Hypothalamus (tissue), 51 donors: Measurements from ENCODE around the gene PRIM1.
"Not testable (repeated sequence)": the region's sequence is repeated elsewhere in the genome, so short reads cannot be mapped to it uniquely, and the experiment has no call there.

Source experiments
- DNase-seq, 51 donors: peaks; one replicate each; lab custom pipeline; 2025; lab: John Stamatoyannopoulos, UW

PRIM1 gene

DNA sequence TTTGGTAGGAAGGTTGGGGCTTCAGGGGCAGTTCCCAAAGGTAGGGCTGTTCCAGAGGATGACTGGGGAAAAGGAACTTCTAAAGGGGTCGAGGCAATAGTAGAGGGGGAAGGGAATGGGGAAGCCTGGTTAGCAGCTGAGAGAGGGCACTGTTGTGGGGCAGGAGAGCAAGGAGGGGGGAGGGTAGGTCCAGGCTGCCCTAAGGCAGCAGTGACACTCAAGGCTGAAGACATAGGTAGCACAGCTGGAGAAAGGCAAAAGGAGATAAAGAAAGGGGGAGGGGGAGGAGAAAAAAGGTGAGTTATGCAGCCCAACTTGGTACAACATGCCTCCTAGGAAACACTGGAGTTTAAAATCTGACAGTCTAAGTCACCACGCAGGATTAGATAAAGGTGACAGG is 30.9 kb downstream of the PRIM1 start:
- no peak for DNase-seq

GRCh38 chr12:56720731-56721151 is 31.4 kb downstream of the PRIM1 start:
- no peak for DNase-seq

GRCh38 chr12:56719056-56719455 is 33.1 kb downstream of the PRIM1 start:
- DNase-seq, result no peak

GRCh38 chr12:56718636-56719035 is 33.5 kb downstream of the PRIM1 start:
- no peak for DNase-seq

DNA sequence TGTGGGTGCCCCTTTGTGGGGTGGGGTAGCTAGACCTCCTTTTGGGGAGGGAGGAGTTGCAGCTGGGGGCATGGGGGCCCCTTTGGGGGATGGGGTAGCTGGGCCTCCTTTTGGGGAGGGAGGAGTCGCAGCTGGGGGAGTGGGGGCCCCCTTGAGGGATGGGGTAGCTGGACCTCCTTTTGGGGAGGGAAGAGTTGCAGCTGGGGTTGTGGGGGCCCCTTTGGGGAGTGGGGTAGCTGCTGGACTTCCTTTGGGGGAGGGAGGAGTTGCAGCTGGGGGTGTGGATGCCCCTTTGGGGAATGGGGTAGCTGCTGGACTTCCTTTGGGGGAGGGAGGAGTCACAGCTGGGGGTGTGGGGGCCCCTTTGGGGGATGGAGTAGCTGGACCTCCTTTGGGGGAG is 34.0 kb downstream of the PRIM1 start:
- no peak for DNase-seq

GRCh38 chr12:56716933-56717880 is 34.9 kb downstream of the PRIM1 start:
- DNase-seq, result no peak

GRCh38 chr12:56716458-56716857 is 35.7 kb downstream of the PRIM1 start:
- no peak for DNase-seq

DNA sequence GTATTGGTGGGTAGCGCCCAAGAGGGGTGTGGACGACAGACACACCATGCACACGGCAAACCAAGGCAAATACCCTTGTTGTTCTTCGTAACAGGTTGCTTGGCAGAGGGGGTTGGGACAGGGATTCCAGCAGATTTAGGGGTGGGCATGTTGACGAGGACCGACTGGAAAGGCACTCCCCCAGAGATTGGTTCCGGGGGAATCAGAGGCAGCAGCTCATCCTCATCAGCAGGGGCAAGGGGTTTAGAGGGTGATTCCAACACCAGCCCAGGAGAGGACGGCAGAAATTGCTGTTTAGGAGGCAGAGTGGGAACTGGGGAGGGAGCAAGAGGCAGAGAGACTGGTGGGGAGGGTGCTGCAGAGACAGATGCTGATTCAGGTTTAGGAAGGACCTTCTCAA is 36.3 kb downstream of the PRIM1 start:
- no peak for DNase-seq

DNA sequence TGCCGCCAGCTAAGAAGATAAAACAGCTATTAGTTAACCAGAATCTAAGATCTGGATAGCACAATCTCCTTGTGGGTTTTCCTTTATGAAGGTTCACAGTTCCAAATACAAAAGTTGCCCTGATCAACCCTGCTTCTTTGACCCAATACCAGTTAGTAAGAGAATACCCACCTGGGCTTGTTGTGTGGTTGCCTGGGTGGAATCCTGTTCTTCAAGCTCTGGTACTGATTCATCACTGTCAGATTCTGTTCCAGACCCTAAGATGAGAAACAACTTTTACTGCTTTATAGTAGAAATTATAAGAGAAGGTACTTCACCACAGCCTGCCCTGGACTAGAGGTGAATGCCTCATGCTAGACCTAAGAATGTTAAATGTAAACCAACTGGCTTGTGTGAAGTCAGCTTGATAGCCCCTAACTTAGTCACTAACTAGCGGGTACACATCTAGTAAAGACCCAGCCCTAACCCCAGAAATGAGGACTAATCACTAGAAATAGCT is 37.6 kb downstream of the PRIM1 start:
- DNase-seq, result no peak

GRCh38 chr12:56713345-56713744 is 38.8 kb downstream of the PRIM1 start:
- no peak for DNase-seq

DNA sequence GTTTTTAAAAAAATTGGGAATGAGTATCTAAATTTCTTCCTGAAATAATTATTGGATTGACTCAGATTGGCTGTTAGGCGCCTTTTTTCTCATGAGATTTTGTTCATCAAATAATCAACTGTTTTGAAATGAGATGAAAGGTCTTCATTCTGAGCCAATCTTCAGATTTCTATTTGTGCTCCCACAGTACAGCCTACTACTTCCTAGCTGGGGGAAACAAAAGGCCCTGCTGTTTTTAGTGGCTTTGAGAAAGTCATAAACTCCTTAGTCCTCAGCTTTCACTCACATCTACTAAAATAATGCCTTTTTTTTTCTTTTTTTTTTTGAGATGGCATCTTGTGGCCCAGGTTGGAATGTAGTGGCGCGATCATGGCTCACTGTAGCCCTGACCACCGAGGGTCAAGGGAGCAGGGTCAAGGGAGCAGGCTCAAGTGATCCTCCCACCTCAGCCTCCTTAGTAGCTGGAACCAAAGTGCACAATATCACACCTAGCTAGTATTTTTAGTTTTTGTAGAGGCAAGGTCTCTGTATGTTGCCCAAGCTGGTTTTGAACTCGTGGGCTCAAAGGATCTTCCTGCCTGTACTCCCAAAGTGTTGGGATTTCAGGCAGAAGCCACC is 42.3 kb downstream of the PRIM1 start:
- no peak for DNase-seq

DNA sequence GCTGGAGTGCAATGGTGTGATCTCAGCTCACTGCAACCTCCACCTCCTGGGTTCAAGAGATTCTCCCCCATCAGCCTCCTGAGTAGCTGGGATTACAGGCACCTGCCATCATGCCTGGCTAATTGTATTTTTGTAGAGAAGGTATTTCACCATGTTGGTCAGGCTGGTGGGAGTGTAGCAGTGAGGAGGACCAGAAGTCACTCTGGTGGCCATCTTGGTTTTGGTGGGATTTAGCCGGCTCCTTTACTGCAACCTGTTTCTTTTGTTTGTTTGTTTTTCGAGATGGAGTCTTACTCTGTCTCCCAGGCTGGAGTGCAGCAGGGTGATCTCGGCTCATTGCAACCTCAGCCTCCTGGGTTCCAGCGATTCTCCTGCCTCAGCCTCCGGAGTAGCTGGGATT is 47.6 kb downstream of the PRIM1 start:
- not testable (repeated sequence) for DNase-seq

DNA sequence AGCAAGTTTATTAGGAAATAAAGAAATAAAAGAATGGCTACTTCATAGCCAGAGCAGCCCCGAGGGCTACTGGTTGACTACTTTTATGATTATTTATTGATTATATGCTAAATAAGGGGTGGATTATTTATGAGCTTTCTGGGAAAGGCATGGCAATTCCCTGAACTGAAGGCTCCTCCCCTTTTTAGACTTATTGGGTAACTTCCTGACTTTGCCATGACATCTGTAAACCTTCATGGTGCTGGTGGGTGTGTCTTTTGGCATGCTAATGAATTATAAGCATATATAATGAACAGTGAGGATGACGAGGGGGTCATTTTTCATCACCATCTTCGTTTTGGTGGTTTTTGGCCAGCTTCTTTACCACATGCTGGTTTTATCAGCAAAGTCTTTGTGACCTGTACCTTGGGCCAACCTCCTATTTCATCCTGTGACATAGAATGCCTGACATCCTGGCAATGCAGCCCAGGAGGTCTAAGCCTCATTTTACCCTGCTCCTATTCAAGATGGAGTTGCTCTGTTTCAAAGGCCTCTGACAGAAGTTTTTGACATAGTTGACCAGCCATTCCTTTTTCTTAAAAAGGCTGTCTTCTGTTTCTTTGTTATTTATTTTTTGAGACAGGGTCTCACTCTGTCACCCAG is 53.0 kb downstream of the PRIM1 start:
- DNase-seq, result no peak

DNA sequence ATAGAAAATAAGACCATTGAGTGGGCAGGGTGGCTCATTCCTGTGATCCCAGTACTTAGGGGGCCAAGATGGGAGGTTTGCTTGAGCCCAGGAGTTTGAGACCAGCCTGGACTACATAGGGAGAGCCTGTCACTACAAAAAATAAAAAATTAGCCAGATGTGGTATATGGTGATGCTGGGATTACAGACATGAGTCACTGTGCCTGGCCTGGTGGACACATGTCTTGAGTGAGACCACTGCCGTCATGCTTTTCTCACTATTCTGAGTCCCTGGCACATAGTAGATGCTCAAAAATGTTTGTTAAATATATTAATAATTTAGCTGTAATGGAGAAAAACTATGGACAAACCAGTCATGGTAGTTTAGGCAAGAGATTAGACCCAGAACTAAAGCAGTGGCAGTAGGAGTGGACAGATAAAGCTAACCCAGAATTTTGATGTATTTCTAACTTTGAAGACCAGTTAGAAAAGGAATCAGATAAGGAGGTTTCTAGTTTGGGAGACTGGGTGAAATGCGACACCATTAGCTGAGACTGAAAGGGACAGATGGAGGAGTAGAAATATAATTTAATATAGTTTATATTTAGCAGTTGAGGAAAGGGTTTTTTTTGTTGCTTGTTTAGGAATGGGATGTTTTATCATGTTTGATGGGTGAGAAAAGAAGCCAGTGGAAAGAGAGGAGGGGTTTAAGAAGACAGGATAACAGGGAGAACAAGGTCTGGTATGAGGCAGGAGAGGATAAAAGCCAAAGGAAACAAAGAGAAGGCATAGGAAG is 56.6 kb downstream of the PRIM1 start:
- no peak for DNase-seq

- no peak for DNase-seq
Observed at GRCh38 chr12:56694161-56694560, 58.0 kb downstream of the PRIM1 start.

- DNase-seq, result peak in 2 of 51 donors; percentile 44 to 63
Observed at GRCh38 chr12:56688846-56689109, 63.3 kb downstream of the PRIM1 start.

- DNase-seq, result peak; percentile 78 to 99 (median 92)
Observed at GRCh38 chr12:56688129-56688845, 63.8 kb downstream of the PRIM1 start, which contains the start of gene PTGES3. Gene PTGES3 (minus strand): TSS chr12:56688284. CDS start chr12:56687999, 285 bp downstream.

- DNase-seq, result peak in 39 of 51 donors; percentile 16 to 81 (median 42)
Observed at GRCh38 chr12:56687223-56688128, 64.6 kb downstream of the PRIM1 start.
